IMR-90 (cell line): Measurements from ENCODE around the gene SERPINA6.

Experiments used
- BHLHE40 ChIP-seq: fragments of 150-350 bp; IDR thresholded peaks from 2 replicates; pipeline ENCODE4 v1.6.1; 2016; ENCODE audit warnings: mild to moderate bottlenecking, low read depth, low read length
- CEBPB ChIP-seq: IDR thresholded peaks from 2 replicates; pipeline ENCODE4 v1.6.1; 2012; ENCODE audit warnings: low read depth, low read length, improper control_type of control experiment
- MAZ ChIP-seq: IDR thresholded peaks from 2 replicates; pipeline ENCODE4 v1.6.1; 2012; ENCODE audit warnings: low read depth, mild to moderate bottlenecking, low read length, improper control_type of control experiment, moderate library complexity, borderline replicate concordance
- POLR2A ChIP-seq: IDR thresholded peaks from 2 replicates; pipeline ENCODE4 v1.6.1; 2012; ENCODE audit warnings: mild to moderate bottlenecking, low read depth, low read length
- RCOR1 ChIP-seq: IDR thresholded peaks from 2 replicates; pipeline ENCODE4 v1.6.1; 2012; ENCODE audit warnings: mild to moderate bottlenecking, low read length, improper control_type of control experiment; ENCODE audit not compliant: insufficient replicate concordance
- SMC3 ChIP-seq: fragments of 150-350 bp; IDR thresholded peaks from 2 replicates; pipeline ENCODE4 v1.6.1; 2016; ENCODE audit warnings: low read depth, mild to moderate bottlenecking, antibody characterized with exemption, low read length, moderate library complexity
- TF ChIP-seq, protein P1 (sequence below): conservative IDR thresholded peaks from 2 replicates; pipeline ENCODE4 v1.5.1; 2012; ENCODE audit warnings: mild to moderate bottlenecking, low read depth, low read length, improper control_type of control experiment
- TF ChIP-seq, protein P2 (sequence below): fragments of 150-350 bp; IDR thresholded peaks from 2 replicates; pipeline ENCODE4 v1.6.1; 2017; ENCODE audit warnings: mild to moderate bottlenecking, antibody characterized with exemption, low read length, low read depth

DNA sequence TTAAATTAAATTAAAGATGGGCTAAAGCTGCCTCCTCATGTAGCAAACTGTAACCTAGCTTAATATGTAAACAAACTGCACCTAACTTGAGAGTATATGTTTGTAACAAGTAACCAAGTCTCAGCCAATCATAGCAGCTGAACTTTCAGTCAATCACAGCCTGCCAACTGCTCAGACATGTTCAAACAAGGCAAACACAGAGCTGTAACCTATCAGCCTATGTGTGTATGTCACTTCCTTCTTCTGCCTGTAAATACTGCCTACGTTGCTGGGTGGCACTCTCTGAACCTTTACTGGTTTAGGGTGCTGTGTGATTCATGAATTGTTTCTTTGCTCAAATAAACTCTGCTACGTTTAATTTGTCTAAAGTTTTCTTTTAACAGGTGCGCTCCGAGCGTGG, 2.9 kb downstream of the SERPINA6 start:
- TF ChIP-seq, protein P1, sequence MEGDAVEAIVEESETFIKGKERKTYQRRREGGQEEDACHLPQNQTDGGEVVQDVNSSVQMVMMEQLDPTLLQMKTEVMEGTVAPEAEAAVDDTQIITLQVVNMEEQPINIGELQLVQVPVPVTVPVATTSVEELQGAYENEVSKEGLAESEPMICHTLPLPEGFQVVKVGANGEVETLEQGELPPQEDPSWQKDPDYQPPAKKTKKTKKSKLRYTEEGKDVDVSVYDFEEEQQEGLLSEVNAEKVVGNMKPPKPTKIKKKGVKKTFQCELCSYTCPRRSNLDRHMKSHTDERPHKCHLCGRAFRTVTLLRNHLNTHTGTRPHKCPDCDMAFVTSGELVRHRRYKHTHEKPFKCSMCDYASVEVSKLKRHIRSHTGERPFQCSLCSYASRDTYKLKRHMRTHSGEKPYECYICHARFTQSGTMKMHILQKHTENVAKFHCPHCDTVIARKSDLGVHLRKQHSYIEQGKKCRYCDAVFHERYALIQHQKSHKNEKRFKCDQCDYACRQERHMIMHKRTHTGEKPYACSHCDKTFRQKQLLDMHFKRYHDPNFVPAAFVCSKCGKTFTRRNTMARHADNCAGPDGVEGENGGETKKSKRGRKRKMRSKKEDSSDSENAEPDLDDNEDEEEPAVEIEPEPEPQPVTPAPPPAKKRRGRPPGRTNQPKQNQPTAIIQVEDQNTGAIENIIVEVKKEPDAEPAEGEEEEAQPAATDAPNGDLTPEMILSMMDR: no peak
- TF ChIP-seq BHLHE40 (no peak), POLR2A (no peak), MAZ (no peak), RCOR1 (no peak), SMC3 (no peak), CEBPB (no peak)
- TF ChIP-seq, protein P2, sequence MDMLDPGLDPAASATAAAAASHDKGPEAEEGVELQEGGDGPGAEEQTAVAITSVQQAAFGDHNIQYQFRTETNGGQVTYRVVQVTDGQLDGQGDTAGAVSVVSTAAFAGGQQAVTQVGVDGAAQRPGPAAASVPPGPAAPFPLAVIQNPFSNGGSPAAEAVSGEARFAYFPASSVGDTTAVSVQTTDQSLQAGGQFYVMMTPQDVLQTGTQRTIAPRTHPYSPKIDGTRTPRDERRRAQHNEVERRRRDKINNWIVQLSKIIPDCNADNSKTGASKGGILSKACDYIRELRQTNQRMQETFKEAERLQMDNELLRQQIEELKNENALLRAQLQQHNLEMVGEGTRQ: no peak
